GM19043 (cell line): Measurements from ENCODE around the gene INSIG1.

ENCODE experiments used
- ATAC-seq: cut with Tn5 transposase; IDR thresholded peaks from one replicate; pipeline ENCODE4 v1.9.1; 2021; ENCODE audit warnings: low read depth; ENCODE audit not compliant: unreplicated experiment

Gene INSIG1

GRCh38 chr7:155344270-155344617 is 46.6 kb downstream of the INSIG1 start:
- peak; percentile 26 for ATAC-seq

DNA sequence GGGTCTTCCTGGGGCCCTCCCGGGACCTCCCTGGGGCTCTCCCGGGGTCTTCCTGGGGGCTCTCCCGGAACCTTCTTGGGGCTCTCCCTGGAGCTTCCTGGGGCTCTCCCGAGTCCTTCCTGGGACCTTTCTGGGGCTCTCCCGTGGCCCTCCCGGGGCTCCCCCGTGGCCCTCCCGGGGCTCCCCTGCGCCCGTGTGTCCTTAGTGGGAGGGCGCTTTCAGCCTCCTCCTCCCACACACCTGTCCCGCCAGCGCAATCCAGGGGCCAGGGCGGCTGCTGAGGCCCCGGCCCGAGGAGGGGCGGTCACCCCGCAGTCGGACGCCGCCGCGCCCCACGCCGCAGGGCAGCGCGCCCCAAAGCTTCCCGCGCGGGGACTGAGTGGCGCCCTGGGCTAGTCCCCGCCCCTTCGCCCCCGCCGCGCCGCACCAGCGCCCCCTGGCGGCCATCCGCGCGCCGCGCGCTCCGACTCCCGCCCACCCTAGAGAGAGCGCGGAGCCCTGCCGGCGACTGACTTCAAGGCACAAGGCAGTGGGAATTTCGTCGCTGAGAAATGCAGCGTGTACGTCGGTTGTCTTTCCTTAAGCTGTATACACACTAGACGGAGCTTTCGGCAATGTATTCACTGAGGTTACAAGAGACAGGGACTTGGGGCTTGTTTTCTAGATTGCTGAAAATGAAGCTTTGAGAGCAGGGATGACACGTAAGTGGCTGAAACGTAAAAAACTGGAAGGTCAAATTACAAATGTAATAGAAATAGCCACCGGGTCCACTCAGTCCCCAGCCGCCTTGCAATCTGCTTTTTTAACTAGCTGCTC is 47.1 kb downstream of the INSIG1 start:
- peak; percentile 85 for ATAC-seq

DNA sequence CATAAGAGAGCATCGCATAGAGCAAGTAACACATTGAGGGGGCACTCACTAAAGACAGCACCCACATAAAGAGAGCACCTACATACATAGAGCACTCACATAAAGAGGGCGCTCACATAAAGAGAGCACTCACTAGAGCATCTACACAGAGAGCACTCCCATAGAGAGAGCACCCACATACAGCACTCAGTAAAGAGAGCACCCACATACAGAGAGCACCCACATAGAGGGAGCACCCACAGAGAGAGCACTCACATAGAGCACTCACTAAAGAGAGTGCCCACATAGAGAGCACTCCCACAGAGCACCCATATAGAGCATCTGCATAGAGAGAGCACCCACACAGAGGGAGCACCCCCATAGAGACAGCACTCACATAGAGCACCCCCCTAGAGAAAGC is 47.8 kb downstream of the INSIG1 start:
- ATAC-seq, result no peak

DNA sequence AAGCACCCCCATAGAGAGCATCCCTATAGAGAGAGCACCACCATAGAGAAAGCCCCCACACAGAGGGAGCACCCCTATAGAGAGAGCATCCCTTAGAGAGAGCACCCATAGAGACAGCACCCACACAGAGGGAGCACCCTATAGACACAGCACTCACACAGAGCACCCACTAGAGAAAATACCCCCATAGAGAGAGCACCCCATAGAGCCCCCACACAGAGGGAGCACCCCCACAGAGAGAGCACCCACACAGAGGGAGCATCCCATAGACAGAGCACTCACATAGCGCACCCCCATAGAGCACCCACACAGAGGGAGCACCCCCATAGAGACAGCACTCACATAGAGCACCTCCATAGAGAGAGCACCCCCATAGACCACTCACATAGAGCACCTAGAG is 48.6 kb downstream of the INSIG1 start:
- no peak for ATAC-seq

DNA sequence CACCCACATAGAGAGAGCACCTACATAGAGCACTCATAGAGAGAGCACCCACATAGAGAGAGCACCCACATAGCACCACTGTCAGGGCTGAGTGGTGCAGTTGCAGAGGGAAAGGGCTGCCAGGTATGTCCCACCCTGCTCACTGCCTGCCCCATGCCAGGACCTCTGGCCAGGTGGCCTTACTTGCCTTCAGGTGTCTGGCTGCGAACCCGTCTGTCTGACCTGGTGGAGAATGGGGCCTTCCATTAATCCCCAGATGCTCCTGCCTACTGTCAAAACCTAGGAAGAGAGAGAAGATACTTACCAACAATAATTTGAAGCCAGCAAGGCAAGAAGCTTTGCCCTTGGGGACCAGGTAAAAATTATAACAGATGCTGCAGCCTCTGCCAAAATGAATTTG is 51.1 kb downstream of the INSIG1 start:
- ATAC-seq, result no peak

DNA sequence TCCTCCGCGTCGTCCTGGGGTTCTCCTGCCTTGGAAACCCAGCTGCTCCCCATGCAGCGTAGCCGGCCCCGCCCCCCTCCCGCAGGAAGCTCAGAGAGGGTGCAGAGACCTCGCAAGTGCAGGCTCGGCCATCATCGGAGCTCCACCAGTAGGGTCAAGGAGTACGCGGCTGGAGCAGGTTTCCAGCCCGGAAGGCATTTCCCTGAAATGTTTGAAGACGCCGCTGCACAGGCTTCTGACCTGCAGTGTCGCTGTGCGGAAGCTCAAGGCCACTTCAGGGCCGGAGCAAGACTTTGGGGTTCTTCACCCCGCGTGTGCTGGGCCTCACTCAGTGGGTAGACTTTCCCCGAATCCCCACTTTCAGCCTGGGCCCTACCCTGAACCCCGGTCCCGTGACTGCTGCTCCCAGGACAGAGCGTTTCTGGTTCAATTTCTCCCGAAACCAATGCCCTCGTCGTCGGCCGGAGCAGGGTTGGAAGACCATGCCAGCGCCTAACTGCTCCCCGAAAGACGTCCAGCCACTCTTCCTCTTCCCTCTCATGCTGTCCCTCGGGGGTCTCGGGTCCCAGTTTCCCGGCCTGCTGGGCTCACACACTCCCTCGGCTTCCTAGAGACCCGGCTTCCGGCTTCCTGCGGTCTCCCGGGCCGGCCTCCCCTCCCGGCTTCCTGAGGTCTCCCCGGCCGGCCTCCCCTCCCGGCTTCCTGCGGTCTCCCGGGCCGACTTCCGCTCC is 52.1 kb downstream of the INSIG1 start:
- no peak for ATAC-seq

GRCh38 chr7:155351120-155351870 is 53.6 kb downstream of the INSIG1 start:
- ATAC-seq, result no peak

DNA sequence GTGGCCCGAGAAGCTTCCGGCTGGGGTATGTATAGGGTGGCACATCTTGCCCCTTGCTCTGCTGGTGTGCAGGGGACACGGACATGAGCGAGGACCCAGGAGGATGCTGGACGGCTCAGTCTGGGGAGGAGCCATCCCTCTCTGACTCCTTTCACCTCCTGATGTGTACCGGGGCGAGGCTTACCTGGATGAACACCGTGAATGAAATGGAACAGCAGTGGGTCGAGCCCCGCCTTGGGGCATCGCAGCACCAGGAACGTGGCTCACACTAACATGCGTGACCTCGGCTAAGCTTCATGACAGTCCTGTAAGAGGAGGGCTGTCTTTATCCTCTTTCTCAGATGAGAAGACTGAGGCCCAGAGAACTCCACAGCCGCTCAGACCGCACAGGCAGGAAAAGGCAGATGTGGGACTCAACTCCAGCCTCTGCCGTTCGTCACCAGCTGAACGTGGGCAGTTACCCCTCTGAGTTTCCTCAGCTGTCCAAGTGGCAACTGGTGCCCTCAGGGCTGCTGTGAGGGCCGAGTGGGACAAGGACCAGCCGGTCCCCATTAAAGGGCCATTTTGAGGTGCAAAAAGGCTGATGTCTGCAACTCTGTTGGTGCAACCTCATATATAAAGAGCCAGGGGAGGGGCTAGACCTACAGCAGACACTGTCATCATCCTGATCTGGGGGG is 54.5 kb downstream of the INSIG1 start:
- no peak for ATAC-seq

GRCh38 chr7:155352753-155353115 is 55.1 kb downstream of the INSIG1 start:
- ATAC-seq, result no peak

GRCh38 chr7:155353256-155353897 is 55.7 kb downstream of the INSIG1 start:
- no peak for ATAC-seq

DNA sequence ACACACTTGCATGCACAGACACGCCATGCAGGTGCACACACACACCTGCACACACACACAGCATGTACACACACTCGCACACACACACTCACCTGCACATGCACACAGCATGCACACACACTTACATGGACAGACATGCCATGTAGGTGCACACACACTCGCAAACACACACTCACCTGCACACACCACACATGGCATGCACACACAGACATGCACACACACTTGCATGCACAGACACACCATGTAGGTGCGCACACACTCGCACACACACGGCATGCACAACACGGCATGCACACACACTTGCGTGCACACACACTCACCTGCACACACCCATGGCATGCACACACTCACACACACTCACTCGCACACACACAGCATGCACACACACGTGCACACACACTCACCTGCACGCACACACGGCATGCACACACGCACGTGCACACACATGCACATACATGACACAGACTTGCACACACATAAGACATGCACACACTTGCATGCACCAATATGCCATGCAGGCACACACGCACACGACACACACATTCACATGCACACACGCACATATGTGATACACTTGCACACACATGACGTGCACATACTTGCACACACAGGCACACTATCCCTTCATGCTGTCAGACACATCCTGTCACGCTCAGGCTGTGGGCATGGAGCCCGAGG is 56.8 kb downstream of the INSIG1 start:
- no peak for ATAC-seq

- ATAC-seq, result no peak
Observed at GRCh38 chr7:155355176-155355575, 57.5 kb downstream of the INSIG1 start.

DNA sequence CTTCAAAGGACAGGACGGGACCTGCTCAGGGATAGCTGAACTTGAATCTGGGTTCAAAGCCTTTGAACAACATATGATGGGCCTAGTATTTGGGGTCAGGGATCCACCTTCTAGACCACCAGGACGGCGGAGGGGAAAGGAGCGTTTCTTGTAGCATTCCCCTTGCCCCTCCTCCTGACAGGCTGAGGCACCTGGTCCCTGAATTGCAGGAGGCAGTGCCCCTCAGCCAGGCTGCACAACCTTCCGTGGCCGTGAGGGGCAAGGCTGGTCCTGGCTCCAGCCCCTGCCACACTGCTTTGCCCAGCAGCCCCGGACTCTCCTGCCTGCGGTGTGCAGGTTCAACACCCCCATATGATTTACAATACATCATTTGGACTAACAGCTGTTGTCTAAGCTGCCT is 58.1 kb downstream of the INSIG1 start:
- no peak for ATAC-seq

DNA sequence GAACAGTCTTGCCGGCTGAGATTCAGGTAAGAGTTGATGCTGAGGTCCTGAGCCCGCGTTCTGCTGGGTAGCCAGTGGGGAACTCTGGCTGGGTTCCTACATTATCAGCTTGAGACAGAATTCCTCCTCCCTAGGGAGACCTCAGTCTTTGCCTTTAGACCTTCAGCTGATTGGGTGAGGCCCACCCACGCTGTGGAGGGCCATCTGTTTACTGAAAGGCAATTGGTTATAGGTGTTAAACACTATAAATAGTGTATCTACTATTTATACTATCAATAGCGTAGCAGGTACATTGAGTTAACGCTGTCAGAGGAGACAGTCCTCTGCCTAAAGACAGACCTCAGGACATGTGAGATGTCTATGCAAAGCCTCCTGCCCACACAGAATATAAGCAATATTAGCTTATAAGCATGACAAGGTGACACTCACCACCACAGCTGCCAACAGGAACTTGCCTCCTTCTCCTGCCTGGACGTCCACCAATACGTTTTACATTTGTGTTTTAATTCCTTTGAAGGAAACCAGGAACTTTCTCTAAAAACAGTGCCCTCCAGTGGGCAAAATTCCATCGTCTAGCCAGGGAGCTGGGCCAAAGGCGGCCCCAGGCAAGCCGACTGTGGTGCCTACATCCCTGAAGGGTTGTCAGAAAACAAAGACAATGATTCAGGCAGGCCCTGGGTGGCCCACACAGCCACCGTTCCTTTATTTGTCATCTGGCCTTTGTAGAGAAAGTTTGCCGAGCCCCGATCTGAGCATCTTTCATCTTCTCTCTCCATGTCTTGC is 58.8 kb downstream of the INSIG1 start:
- ATAC-seq, result no peak

DNA sequence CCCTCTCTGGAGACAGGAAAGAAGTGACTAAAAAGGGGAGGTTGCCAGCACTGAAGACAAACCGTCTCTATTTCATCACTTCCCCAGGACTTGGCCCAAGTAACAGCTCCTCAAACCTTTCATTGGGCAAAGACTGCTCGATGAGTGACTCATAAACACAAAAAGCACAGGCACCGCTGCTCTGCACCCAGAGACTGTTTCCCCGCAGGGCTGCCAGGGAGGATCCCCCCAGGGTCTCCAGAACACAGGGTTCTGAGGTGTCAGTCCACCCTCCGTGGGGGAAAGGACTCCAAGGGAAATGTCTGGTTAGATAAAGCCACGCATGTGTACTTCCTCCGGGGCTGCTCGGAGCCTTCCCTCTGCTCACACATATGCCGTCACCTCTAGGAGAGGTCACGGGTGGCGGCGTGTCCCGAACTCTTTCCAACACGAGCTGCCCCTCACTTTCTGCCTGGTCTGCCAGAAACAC is 59.9 kb downstream of the INSIG1 start:
- ATAC-seq, result no peak

GRCh38 chr7:155358066-155358947 is 60.6 kb downstream of the INSIG1 start:
- no peak for ATAC-seq

DNA sequence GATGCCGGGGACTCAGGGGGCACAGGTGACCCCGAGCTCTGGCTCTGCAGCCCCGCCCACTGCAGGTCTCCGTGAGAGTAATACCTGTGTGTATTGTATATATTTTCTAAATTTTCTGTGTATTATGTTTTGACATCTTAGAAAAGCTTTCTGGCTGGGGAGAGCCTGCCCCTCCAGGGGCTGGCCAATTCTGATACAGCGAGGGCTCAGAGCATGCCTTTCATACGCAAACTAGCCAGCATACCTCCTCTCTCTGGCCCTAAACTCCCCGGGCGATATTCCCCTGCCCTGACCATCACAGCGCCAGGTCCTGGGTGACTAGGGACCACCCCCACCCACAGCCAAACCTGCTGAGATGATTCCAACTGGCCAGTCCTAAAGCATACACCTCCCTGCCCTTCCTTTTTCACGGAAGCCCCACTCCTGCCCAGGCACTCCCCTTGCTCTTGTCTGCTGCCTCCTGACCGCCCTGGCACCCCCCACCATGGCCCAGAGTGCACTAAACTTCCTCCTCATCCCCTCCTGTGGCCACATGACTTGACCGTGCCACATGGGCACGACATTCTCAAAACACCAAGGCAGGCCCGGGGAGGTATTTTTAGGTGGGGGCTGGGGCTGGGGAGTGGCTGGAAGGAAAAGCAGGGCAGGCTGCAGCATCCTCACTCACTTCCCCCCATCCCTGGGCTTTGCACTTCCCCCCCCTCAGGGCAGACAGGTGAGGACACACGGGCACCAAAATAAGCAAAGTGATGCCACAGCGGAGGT is 61.5 kb downstream of the INSIG1 start:
- no peak for ATAC-seq
